Measurements from ENCODE around the gene GUCY1A1. TPM values are rescaled to one million over a fixed set of nuclear protein-coding genes. Genes with fewer than 3 reads are reported as not detected.

The GUCY1A1 gene
- total RNA-seq, 1 donor from 2014 or later, result 43.0 TPM

- intact Hi-C loops (cut with micrococcal nuclease), result no loop called here
- no peaks in the 10 kb centered on the region for H3K27me3 ChIP-seq (ENCODE audit: low read depth)
- H3K9me3 ChIP-seq (replicated peaks), result peaks cover 14% of the 10 kb centered on the region
- H3K4me1 ChIP-seq, result peaks cover 12% of the 10 kb centered on the region
- H3K27ac ChIP-seq (replicated peaks), result no peak overlapping the region
- no peak overlapping the region for H3K4me3 ChIP-seq
- no peak for TF ChIP-seq CTCF (IDR thresholded peaks at IDR 0.05; ENCODE audit: borderline replicate concordance)
- no peak for DNase-seq
- H3K36me3 ChIP-seq, result no peaks in the 10 kb centered on the region
Observed at GRCh38 chr4:155660436-155660835, 6.2 kb upstream of the GUCY1A1 start.

- peaks cover 3% of the 10 kb centered on the region for H3K27me3 ChIP-seq (ENCODE audit: low read depth)
- H3K27ac ChIP-seq (replicated peaks), result peak overlapping the region; percentile 97
- no peak for DNase-seq
- no peak overlapping the region for H3K4me3 ChIP-seq
- intact Hi-C loops (cut with micrococcal nuclease), result no loop called here
- TF ChIP-seq CTCF (IDR thresholded peaks at IDR 0.05; ENCODE audit: borderline replicate concordance), result no peak
- peaks cover 25% of the 10 kb centered on the region for H3K4me1 ChIP-seq
- H3K36me3 ChIP-seq, result no peaks in the 10 kb centered on the region
- H3K9me3 ChIP-seq (replicated peaks), result no peaks in the 10 kb centered on the region
Observed at GRCh38 chr4:155665054-155665453, 1.6 kb upstream of the GUCY1A1 start.

GRCh38 chr4:155667222-155667567 lies 547 bp downstream of the GUCY1A1 start:
- no peak for DNase-seq
- no peaks in the 10 kb centered on the region for H3K36me3 ChIP-seq
- H3K27me3 ChIP-seq (ENCODE audit: low read depth), result peaks cover 3% of the 10 kb centered on the region
- H3K4me3 ChIP-seq, result peak overlapping the region; percentile 85
- peak overlapping the region; percentile 97 for H3K27ac ChIP-seq (replicated peaks)
- intact Hi-C loops (cut with micrococcal nuclease), result no loop called here
- peaks cover 47% of the 10 kb centered on the region for H3K4me1 ChIP-seq
- TF ChIP-seq CTCF (IDR thresholded peaks at IDR 0.05; ENCODE audit: borderline replicate concordance), result no peak
- H3K9me3 ChIP-seq (replicated peaks), result no peaks in the 10 kb centered on the region

- Histone ChIP-seq H3K9me3 (replicated peaks) (no peaks in the 10 kb centered on the region), H3K27me3 (ENCODE audit: low read depth) (peaks cover 3% of the 10 kb centered on the region), H3K4me3 (peak overlapping the region; percentile 85), H3K4me1 (peaks cover 53% of the 10 kb centered on the region), H3K36me3 (no peaks in the 10 kb centered on the region), H3K27ac (replicated peaks) (peak overlapping the region; percentile 97)
- intact Hi-C loops (cut with micrococcal nuclease), result no loop called here
- DNase-seq, result peak; percentile 61
- no peak for TF ChIP-seq CTCF (IDR thresholded peaks at IDR 0.05; ENCODE audit: borderline replicate concordance)
Observed at GRCh38 chr4:155667568-155668511, 1.2 kb downstream of the GUCY1A1 start.

- no peak for TF ChIP-seq CTCF (IDR thresholded peaks at IDR 0.05; ENCODE audit: borderline replicate concordance)
- Histone ChIP-seq H3K27me3 (ENCODE audit: low read depth) (peaks cover 3% of the 10 kb centered on the region), H3K4me3 (peak overlapping the region; percentile 85), H3K36me3 (no peaks in the 10 kb centered on the region), H3K9me3 (replicated peaks) (no peaks in the 10 kb centered on the region), H3K4me1 (peaks cover 62% of the 10 kb centered on the region), H3K27ac (replicated peaks) (peak overlapping the region; percentile 97)
- no peak for DNase-seq
- intact Hi-C loops (cut with micrococcal nuclease), result no loop called here
Observed at GRCh38 chr4:155668707-155669220, 2.1 kb downstream of the GUCY1A1 start.

Data from left ventricle myocardium inferior (tissue), 1 donor.